ENCODE data around the gene CACHD1. TPM values are rescaled to one million over a fixed set of nuclear protein-coding genes. Genes with fewer than 3 reads are reported as not detected.

Gene CACHD1
- total RNA-seq, 2 experiments from 2014 or later = not detected

DNA sequence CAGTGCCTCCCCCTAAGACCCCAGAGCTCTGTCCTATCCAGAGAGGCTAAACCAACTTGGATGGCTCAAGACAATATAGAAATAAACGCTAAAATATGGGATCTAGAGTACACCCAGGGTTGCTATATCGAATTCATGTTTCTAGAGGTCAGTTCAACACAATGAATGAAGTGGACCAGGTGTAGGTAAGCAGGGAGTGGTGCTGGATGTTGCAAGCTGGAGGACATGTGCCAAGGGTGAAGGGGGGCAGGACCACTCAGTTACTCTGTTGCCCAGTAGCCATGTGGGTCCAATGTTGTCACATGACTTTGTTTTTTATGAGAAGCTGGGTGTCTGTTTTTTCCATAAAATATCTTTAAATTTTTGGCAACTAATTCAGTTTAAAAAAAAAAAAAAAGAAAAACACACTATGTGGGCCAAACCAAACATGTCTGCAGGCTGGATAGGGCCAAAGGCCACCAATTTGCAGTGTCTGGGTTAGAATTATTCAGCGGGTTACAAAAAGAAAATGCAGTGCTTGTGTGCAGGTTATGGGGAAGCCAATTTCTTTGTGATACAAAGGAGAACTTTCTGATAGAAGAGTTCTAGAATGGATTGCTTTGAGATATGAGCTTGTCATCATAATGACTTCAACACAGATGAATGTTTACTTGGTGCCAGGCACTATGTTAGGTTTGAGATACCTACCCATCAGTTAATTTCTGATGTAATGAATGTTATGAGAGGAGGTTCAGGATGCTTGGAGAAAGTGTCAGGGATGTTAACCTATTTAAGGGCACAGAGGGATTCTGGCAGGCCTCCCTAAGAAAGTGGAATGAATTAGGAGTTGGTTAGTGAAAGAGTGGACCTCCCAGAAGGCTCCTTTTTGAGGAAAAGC, 8.9 kb downstream of the CACHD1 start:
- CTCF ChIA-PET (ENCODE audit: unreplicated experiment) = no interaction called here
- no peak for TF ChIP-seq EZH2phosphoT487 (IDR thresholded peaks at IDR 0.05; ENCODE audit: borderline replicate concordance, low read depth, low read length)
- TF ChIP-seq, protein P1, sequence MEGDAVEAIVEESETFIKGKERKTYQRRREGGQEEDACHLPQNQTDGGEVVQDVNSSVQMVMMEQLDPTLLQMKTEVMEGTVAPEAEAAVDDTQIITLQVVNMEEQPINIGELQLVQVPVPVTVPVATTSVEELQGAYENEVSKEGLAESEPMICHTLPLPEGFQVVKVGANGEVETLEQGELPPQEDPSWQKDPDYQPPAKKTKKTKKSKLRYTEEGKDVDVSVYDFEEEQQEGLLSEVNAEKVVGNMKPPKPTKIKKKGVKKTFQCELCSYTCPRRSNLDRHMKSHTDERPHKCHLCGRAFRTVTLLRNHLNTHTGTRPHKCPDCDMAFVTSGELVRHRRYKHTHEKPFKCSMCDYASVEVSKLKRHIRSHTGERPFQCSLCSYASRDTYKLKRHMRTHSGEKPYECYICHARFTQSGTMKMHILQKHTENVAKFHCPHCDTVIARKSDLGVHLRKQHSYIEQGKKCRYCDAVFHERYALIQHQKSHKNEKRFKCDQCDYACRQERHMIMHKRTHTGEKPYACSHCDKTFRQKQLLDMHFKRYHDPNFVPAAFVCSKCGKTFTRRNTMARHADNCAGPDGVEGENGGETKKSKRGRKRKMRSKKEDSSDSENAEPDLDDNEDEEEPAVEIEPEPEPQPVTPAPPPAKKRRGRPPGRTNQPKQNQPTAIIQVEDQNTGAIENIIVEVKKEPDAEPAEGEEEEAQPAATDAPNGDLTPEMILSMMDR (conservative IDR thresholded peaks at IDR 0.05; ENCODE audit: low read length) = no peak
- no TSS peak for BruUV-seq (replicated peaks)
- POLR2A ChIA-PET = no interaction called here
- Histone ChIP-seq H3K4me1 (ENCODE audit: insufficient read depth, low read length, poor library complexity, severe bottlenecking) (no peaks in the 10 kb centered on the region), H2AFZ (ENCODE audit: low read length) (no peak overlapping the region), H4K20me1 (ENCODE audit: insufficient read depth, low read length) (no peaks in the 10 kb centered on the region), H3K4me2 (ENCODE audit: low read length) (no peak overlapping the region), H3K9me2 (ENCODE audit: insufficient read depth, low read length) (no peaks in the 10 kb centered on the region), H3K27ac (ENCODE audit: low read depth, low read length, poor library complexity, severe bottlenecking) (no peak overlapping the region), H3K79me2 (ENCODE audit: insufficient read depth, low read depth, low read length) (no peaks in the 10 kb centered on the region), H3K9me3 (ENCODE audit: low read length) (no peaks in the 10 kb centered on the region), H3K4me3 (ENCODE audit: low read depth, low read length, poor library complexity, severe bottlenecking) (no peak overlapping the region), H3K36me3 (ENCODE audit: insufficient read depth, low read length) (no peaks in the 10 kb centered on the region)
- DNase-seq (ENCODE audit: low spot score) = no peak
- intact Hi-C loops (cut with micrococcal nuclease; ENCODE audit: unreplicated experiment) = no loop called here

DNA sequence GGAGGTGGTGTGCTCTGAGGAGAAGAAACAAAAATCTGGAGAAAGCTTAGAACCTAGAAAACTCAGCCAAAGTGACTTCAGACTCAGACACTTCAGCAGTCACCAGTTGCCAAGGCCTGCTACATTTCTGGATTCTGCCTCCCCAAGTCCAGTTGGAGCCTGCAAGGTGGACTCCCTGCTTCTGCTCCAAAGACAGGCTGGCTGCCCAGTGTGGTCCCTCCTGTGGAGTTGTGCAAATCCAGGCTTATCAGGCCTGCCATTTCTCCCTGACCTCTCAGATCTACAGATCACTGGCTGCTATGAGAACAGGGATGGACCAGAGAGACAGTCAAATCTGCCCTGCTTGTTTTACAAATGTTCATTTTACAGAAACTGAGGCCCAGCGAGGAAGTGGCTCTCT, 9.9 kb downstream of the CACHD1 start:
- Histone ChIP-seq H4K20me1 (ENCODE audit: insufficient read depth, low read length) (no peaks in the 10 kb centered on the region), H2AFZ (ENCODE audit: low read length) (no peak overlapping the region), H3K9me3 (ENCODE audit: low read length) (no peaks in the 10 kb centered on the region), H3K4me1 (ENCODE audit: insufficient read depth, low read length, poor library complexity, severe bottlenecking) (no peaks in the 10 kb centered on the region), H3K4me2 (ENCODE audit: low read length) (no peak overlapping the region), H3K9me2 (ENCODE audit: insufficient read depth, low read length) (no peaks in the 10 kb centered on the region), H3K27ac (ENCODE audit: low read depth, low read length, poor library complexity, severe bottlenecking) (no peak overlapping the region), H3K79me2 (ENCODE audit: insufficient read depth, low read depth, low read length) (no peaks in the 10 kb centered on the region), H3K4me3 (ENCODE audit: low read depth, low read length, poor library complexity, severe bottlenecking) (no peak overlapping the region), H3K36me3 (ENCODE audit: insufficient read depth, low read length) (no peaks in the 10 kb centered on the region)
- CTCF ChIA-PET (ENCODE audit: unreplicated experiment) = interaction anchor here (0.9 kb wide), 1 partner anchor 24 kb away, joined by 4 read pairs; no protein-coding TSS in a partner anchor
- DNase-seq (ENCODE audit: low spot score) = no peak
- intact Hi-C loops (cut with micrococcal nuclease; ENCODE audit: unreplicated experiment) = no loop called here
- BruUV-seq (replicated peaks) = no TSS peak
- TF ChIP-seq EZH2phosphoT487 (IDR thresholded peaks at IDR 0.05; ENCODE audit: borderline replicate concordance, low read depth, low read length) = no peak
- TF ChIP-seq, protein P1 (conservative IDR thresholded peaks at IDR 0.05; ENCODE audit: low read length) = no peak
- POLR2A ChIA-PET = no interaction called here
